NCI-H2196 treated with DMSO at 0.1 percent for 48 hours (cell line): Measurements from ENCODE around the gene KCNMB3.
"Not testable (repeated sequence)": the region's sequence is repeated elsewhere in the genome, so short reads cannot be mapped to it uniquely, and the experiment has no call there.

Experiments
- DNase-seq: peaks from one replicate; lab custom pipeline; 2025; ENCODE audit not compliant: unreplicated experiment; lab: John Stamatoyannopoulos, UW

Gene KCNMB3, protein sequence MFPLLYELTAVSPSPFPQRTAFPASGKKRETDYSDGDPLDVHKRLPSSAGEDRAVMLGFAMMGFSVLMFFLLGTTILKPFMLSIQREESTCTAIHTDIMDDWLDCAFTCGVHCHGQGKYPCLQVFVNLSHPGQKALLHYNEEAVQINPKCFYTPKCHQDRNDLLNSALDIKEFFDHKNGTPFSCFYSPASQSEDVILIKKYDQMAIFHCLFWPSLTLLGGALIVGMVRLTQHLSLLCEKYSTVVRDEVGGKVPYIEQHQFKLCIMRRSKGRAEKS

DNA sequence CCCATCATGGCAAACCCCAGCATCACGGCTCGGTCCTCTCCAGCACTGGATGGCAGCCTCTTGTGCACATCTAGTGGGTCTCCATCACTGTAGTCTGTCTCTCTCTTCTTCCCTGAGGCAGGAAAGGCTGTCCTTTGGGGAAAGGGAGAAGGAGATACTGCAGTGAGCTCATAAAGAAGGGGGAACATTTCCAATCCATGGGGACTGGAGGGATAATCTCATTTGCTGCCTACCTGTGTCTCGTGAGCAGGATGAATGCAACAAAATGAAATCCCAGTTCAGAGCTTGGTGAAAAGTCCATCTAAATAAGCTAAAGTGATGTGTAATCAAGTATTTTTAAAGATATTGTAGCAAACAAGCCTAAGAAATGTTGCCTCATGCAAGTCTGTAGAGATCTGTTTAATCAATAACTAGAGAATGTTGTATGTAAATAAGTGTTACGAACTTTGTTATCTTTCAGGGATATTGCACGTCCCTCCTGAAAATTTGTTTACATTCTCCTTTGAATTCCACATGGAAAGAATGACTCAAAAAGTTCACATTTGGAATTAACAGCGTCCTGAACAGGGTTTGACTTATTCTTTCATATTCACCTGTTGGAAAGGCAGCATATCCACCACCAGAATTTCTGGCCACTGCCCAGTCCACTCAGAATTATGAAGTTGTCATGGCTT is at the start of gene KCNMB3:
TSS of gene KCNMB3 (minus strand) at position 312 of the 674 bp plus-strand sequence. CDS start at position 188, 124 bp downstream.
- no peak for DNase-seq

DNA sequence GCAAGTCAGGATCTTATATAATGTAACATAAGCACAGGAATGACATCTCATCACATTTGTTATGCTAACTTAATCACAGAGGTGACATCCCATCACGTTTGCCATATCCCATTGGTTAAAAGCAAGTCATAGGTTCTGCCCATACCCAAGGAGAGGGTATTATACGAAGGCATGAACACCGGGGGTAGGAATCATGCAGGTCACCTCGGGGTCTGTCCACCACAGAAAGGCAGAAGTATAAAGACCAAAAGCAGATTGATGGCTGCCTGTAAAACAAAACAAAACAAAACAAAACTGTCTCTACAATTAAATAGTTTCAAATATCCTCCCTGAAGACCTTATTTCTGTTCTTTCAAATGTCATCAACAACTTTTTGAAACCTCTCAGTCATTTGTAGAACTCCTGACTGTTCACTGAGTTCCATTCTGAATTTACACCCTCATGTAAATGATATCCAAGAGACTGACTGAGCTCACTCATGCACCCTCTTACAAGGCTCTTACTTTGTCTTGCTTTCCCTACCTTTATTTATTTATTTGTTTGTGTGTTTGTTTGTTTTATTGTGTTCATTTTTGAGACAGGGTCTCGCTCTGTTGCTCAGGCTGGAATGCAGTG is 49.2 kb upstream of the KCNMB3 start:
- no peak for DNase-seq

DNA sequence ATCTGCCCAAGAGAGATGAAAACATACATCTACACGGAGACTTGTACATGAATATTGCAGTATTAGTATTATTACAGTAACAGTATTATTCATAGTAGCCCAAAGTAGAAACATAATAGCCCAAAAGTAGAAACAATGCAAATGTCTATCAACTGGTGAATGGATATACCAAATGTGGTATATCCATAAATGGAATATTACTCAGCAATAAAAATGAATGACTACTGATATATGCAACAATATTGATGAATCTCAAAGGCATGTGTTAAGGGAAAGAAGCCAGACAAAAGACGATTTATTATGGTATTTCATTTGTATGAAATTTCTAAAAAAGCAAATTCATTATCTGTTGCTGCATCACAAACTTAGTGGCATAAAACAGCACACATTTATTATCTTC is 48.4 kb upstream of the KCNMB3 start:
- no peak for DNase-seq

DNA sequence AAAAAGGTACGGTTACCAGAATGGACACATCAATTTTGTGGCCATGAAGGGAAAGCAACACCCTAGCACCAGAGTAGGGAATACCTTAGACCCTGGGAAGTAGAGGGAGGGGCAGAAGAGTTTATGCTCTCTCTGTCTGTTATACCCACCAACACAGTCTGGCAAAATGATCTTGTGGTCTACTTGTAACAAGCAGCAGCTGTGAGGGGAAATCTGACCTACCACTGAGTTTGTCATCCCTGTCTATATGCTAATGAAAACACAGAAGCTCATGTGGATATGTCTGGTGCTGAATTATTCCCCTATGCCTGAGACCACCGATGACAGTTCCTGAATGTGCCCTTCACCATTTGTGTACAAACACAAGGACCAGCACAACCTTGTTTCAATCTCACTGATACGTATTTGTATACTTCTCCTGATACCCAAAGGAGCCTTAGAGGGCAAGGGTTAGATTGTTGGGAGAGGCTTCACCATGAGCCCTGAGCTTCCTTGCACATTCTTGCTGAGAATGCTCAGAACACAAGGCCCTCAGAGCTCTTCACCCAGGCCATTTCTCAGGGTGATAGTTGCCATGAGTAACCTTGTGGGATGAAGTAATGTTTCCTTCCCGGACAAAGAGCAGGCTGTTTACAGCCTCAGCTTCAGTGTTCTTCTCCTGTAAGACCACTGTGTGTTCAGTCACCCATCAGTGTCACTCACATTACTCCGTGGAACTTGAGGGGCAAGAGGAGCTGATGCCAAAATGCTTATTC is 47.2 kb upstream of the KCNMB3 start:
- DNase-seq: no peak

DNA sequence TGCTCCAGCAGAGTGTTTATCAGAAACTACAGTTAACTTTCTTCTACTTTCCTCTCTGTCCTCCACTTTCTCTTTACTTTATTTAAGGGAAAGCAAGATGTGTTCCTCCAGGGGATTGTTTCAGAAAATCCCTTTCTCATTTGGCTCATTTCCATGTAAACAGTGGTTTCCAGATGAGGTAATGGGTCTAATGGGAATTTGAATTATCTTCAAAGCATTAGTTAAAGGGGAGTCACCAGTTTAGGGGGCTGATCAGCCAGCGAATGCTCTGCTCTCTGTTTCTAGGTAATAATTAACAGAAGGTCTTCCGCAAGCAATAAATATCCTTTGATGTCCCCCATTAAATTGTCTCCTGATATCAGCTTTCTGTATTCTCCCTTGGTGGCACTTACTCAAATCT is 41.5 kb upstream of the KCNMB3 start:
- no peak for DNase-seq

DNA sequence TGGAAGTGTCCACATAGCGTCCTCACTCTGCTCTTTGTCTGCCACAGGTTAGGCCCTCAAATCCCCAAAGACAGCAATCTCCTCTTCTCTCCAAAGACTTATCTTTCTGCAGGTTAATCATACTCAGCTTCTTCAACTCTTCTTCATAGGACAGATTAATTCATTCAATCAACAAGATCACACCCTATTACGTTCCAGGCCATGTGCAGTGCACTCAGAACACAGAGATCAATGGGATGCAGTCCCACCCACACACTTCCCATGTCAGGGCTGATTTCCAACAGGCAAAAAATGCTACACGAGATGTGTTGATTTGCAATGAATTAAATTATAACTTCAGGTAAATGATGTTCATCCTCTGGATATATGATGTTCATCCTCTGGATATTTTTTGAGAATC is 38.4 kb upstream of the KCNMB3 start:
- no peak for DNase-seq

DNA sequence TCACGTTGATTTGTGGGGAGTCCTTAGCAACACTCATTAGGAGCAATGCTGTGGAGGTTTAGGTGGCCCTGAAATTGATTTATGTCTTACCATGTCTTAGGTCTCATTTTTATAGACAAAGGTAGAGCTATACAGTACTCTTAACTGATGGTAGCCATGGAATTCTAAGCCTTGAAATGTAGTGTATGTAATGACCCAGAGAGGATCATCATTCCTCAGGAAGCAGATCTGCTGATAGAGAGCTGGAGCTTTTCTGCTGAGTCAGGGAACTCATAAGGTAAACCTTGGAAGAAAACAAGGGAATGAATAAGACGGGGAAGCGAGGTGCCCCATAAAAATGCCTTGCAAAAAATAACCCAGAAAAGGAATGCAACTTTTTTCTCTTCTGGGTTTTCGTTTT is 37.9 kb upstream of the KCNMB3 start:
- DNase-seq: no peak

DNA sequence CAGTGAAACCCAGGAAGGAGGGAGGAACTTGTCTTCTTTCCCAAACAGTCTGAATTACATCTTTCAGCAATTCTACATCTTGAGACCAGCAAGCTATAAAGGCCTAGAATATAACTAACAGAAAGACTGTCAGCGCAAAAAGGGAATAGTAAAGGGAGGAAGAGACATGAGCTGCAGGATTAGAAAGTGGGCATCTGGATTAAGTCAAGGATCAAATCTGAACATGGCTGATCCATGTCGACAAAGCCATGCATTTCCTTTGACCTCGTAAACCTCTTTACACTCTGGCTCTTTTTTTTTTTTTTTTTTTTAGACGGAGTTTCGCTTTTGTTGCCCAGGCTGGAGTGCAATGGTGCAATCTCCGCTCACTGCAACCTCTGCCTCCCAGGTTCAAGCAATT is 35.4 kb upstream of the KCNMB3 start:
- DNase-seq: no peak

DNA sequence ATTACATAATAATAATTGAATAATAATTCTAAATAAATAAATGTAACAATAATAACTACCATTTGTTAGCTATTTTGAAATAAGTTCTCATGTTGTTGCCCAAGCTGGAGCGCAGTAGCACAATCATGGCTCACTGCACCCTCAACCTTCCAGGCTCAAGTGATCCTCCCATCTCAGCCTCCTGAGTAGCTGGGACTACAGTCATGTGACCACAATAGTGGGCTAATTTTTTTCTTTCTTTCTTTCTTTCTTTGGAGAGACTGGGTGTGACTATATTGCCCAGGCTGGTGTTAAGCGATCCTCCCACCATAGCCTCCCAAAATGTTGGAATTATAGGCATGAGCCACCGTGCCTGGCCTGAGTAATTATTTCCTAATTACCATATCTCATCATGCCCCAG is 30.9 kb upstream of the KCNMB3 start:
- DNase-seq: no peak

DNA sequence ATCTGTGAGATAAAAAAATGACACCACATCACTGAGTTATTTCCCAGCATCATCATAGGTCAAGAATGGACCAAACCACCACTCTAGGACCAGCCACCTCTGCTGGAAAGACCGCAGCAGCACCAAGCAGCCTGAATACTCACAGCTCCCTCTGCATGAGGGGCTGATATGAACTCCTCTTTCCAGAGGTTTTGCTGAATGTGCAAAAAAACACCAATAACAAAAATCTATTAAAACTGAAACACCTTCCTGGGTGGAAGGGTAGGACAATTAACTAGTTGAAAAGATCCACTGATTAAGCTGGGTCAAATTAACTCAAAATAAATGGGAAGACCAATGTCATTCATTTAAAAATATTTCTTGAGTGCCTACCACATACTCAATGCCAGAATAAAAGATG is 28.9 kb upstream of the KCNMB3 start:
- DNase-seq: no peak

DNA sequence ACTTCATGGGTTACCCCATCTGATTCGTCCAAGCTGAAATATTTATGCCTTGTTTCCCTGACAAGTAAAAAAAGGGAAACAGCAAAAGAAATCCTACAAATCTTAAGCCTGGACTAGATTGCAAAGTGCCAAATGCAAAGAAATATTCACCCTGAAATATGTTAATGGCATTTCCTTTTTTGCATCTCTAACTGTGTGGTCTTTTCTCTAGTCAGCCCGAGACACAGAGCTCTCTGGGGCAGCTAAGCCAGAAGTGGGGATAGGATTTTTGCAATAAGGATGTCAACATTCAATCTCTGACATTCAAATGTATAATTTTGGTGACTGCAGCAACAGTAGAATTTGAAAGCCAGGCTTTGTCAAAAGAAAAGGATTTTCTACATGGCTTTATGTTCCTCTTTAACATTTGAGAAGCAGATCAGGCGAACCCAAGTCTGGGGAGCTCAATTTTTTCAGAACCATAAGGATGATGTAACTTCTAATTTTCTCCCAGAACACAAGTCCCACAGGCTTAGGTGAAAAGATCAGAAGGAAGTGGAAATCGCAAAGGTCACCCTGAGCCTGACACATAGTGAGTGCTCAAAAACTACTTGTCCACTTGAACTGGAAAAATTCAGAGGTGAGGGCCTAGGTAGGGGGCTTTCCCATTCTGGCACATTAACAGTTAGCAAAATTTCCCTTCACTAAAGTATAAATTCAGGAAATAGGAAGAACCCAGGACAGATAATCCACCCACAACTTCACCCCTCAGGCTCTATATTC is 28.2 kb upstream of the KCNMB3 start:
- DNase-seq: no peak

DNA sequence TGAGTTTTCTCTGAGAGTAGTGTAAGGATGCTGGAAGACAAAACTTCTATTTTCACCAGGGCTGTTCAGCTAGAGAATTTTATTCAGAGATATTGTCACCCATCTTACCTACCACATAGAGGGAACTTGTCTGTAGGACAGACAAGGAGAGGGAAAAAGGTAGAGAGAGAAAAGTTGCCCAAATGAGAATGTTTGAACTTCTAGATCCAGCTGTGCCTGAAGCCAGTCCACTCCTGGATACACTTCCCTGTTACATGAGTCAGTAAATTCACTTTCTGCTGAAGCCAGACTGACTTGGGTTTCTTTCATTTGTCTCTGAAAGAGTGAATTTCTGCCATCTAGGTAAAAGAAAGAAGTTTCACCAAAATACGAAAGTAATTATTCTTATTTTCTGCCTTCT is 27.2 kb upstream of the KCNMB3 start:
- no peak for DNase-seq

DNA sequence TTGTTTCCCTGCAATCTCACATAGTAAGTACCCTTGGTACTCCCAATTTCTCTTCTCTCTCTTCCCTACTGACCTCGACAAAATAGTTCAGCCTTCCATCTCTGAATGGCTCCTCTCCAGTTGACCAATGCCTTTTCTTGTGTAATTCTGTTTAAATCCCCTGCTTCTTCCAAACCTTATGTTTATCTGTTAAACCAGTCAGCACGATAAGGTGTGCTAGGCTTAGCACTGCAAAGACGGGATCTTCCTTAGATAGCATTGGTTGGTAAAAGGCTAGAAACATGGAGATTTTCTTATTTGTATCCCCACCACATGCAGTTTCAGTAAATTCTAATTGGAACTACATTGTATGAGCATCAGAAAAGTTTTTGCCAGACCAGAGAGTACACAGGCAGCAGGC is 25.8 kb upstream of the KCNMB3 start:
- no peak for DNase-seq

DNA sequence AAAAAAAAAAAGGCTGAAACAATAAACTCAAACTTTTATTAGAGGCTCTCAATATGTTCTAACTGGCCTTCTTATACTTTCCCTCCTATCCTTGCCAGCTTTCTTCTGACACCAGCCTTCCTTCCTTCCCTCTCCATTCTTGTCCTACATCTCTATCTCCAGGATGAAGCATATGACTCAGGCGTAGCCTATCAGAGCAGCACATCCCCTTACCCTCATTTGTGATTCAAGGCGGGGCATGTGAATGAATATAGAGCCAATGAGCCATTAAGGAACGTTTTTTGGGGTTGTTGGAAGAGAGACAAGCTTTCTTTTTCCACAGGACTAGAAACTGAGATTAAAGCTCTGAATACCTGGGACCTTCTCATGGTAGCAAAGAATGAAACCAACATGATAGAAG is 25.1 kb upstream of the KCNMB3 start:
- DNase-seq: no peak

DNA sequence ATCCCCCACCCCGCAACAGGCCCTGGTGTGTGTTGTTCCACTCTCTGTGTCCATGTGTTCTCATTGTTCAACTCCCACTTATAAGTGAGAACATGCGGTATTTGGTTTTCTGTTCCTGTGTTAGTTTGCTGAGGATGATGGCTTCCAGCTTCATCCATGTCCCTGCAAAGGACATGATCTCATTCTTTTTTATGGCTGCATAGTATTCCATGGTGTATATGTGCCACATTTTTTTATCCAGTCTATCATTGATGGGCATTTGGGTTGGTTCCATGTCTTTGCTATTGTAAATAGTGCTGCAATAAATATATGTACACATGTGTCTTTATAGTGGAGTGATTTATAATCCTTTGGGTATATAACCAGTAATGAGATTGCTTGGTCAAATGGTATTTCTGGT is 23.5 kb upstream of the KCNMB3 start:
- not testable (repeated sequence) for DNase-seq

DNA sequence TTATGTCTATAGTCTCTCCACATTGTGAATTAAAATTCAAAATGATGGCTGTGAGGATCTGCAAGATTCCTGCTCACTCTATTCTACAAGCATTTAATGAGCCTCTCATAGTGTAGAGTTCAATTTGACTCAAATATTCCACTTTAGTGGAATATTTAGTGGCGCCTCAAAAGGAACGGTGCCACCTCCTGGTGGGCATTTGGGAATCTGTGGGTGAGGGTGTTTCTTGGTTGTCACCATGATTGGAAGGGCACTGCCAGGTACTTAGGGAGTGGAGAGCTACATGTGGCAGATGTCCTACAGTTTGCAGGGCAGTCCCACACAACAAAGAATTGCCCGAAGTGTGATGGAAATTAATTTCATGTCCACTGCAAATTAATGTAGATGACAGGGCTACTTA is 21.5 kb upstream of the KCNMB3 start:
- DNase-seq: no peak

DNA sequence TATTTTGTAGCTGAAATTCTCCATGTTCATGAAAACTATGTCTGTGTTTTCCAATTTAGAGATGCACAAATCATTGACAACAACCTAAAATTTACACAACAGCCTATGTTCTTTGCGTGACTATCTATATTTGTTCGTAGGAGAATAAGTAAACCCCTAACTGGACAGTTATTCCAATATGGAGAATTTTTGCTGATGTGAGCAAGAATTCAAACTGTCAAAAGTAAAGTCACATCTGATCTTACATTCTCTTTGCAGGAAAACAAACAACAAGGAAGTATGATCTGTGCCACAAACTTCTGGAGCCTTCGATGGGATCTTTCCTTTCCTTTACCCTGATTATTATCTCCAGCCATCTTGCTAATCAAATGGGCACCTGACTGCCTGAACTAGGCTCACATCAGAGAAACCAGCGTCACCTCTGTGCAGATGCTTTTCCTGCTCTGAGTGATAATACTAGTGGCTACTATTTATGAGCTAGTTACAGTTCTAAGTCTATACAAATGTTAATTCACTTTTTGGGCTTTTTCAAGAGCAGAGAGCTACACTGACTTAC is 18.3 kb upstream of the KCNMB3 start:
- DNase-seq: no peak

DNA sequence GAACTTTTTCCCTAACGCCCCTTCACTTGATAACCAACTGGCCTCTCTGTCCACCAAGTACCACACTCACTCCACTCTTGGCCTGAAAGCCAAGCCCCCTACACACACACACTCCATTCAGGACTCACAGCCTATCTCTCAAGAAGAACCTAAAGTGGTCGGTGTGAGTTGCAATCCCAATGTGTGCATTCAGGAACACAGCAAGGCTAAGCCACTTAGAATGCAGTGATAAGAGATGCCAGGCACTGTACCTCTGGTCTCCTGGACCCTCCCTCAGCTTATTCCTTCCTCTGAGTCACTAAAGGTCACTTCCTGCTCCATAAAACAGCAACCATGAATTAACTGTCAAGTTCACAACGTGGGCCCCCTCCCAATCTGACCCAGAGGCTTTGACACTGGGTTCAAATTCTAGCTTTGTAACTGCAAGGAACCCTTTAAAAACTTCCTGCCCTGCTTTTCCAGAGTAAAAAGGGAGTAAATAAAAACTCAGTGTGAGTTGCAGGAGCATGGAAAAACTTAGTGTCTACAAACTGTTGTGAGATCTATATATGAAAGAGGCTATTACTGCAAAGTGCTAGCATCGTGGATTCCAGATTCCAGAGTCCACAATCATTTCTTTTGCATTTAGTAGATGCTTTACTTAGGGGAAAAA is 17.6 kb upstream of the KCNMB3 start:
- no peak for DNase-seq

DNA sequence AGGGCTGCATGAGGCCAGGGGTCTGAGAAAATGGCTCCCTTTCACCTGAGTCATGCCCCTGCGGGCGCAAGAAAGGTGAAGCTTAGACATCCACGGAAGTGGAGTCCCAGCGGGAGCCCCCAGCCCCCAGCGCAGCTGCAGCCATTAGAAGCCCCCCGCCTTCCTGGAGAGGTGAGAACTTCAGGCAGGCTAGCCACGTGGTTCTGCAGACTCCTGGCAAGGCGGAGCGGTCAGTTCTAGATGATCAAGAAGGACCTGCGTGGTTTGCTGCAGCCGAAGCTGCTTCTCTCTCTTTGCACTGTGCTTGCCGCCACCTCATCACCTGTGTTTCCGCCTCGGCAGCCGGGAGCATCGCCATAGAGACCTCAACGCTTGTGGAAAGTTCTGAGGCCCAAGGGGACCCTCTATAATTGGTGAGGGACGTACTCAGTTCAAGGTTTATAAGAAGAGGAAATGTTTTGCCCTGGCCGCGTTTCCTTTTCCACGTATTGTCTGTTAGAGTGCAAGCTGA is 15.8 kb upstream of the KCNMB3 start:
- no peak for DNase-seq

DNA sequence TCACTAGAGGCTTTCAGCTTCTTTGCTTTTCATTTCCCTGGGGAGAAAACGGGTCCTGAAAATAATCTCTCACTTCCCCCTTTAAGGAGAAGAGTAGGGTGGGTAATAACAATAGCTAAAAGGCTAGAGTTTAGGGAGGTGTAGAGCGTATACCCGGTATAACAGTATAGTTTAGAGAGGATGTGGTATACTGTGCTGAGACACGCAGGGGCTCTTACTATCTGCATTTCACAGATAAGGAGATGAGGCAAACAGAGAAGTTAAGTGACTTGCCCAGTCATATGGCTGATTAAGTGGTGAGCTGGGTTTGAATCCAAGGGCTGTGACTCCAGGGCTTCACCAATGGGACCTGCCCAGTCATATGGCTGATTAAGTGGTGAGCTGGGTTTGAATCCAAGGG is 15.0 kb upstream of the KCNMB3 start:
- DNase-seq: no peak
